ENCODE measurements around the gene CAPN7.
A peak's percentile ranks its signal among the peaks of the same experiment; 100 is the strongest.

CAPN7 gene

GRCh38 chr3:15241341-15241740 lies 35.3 kb downstream of the CAPN7 start:
- no peak overlapping the region for H3K4me3 ChIP-seq (ENCODE audit: control insufficient read depth, low read depth, low read length)
- peak; percentile 34 for TF ChIP-seq CTCF (conservative IDR thresholded peaks at IDR 0.05; ENCODE audit: control insufficient read depth, insufficient read depth, low read depth, low read length)
- DNase-seq (ENCODE audit: low read depth), result peak; percentile 38

GRCh38 chr3:15243822-15244482 lies 37.9 kb downstream of the CAPN7 start:
- H3K4me3 ChIP-seq (ENCODE audit: control insufficient read depth, low read depth, low read length), result no peak overlapping the region
- no peak for TF ChIP-seq CTCF (conservative IDR thresholded peaks at IDR 0.05; ENCODE audit: control insufficient read depth, insufficient read depth, low read depth, low read length)
- DNase-seq (ENCODE audit: low read depth), result no peak

GRCh38 chr3:15246186-15246585 lies 40.1 kb downstream of the CAPN7 start:
- no peak for TF ChIP-seq CTCF (conservative IDR thresholded peaks at IDR 0.05; ENCODE audit: control insufficient read depth, insufficient read depth, low read depth, low read length)
- no peak overlapping the region for H3K4me3 ChIP-seq (ENCODE audit: control insufficient read depth, low read depth, low read length)
- DNase-seq (ENCODE audit: low read depth), result no peak

- no peak for DNase-seq (ENCODE audit: low read depth)
- no peak for TF ChIP-seq CTCF (conservative IDR thresholded peaks at IDR 0.05; ENCODE audit: control insufficient read depth, insufficient read depth, low read depth, low read length)
- no peak overlapping the region for H3K4me3 ChIP-seq (ENCODE audit: control insufficient read depth, low read depth, low read length)
Observed at GRCh38 chr3:15253023-15253697, 47.1 kb downstream of the CAPN7 start.

- no peak for DNase-seq (ENCODE audit: low read depth)
- TF ChIP-seq CTCF (conservative IDR thresholded peaks at IDR 0.05; ENCODE audit: control insufficient read depth, insufficient read depth, low read depth, low read length), result no peak
- no peak overlapping the region for H3K4me3 ChIP-seq (ENCODE audit: control insufficient read depth, low read depth, low read length)
Observed at GRCh38 chr3:15255215-15255614, 49.2 kb downstream of the CAPN7 start.

GRCh38 chr3:15256861-15257341 lies 50.9 kb downstream of the CAPN7 start:
- DNase-seq (ENCODE audit: low read depth), result no peak
- H3K4me3 ChIP-seq (ENCODE audit: control insufficient read depth, low read depth, low read length), result no peak overlapping the region
- TF ChIP-seq CTCF (conservative IDR thresholded peaks at IDR 0.05; ENCODE audit: control insufficient read depth, insufficient read depth, low read depth, low read length), result no peak

Measured in fibroblast of mammary gland (primary cell).